ENCODE measurements around the gene BMERB1. TPM values are rescaled to one million over a fixed set of nuclear protein-coding genes. Genes with fewer than 3 reads are reported as not detected.
"Not testable (repeated sequence)": the region's sequence is repeated elsewhere in the genome, so short reads cannot be mapped to it uniquely, and the experiment has no call there.

Gene BMERB1
- total RNA-seq, 2 donors from 2014 or later, result 6.2 to 9.1 TPM

- Histone ChIP-seq H3K27ac (no peak overlapping the region), H3K4me1 (no peaks in the 10 kb centered on the region), H3K9me3 (no peaks in the 10 kb centered on the region), H3K9ac (ENCODE audit: low read depth in 2 of 2, low read length in 2 of 2) (no peak overlapping the region), H3K4me3 (no peak overlapping the region), H3K36me3 (no peaks in the 10 kb centered on the region), H3K27me3 (no peaks in the 10 kb centered on the region)
- no peak for TF ChIP-seq CTCF (IDR thresholded peaks at IDR 0.05)
- DNase-seq, result no peak
- intact Hi-C loops (cut with DNase I), result no loop called here
These were observed 12.2 kb upstream of the BMERB1 start for GRCh38 chr16:15422222-15422621.

- H3K9me3 ChIP-seq, result no peaks in the 10 kb centered on the region
- H3K36me3 ChIP-seq, result no peaks in the 10 kb centered on the region
- H3K9ac ChIP-seq (ENCODE audit: low read depth in 2 of 2, low read length in 2 of 2), result no peak overlapping the region
- no peak for TF ChIP-seq CTCF (IDR thresholded peaks at IDR 0.05)
- no peak overlapping the region for H3K27ac ChIP-seq
- H3K4me1 ChIP-seq, result no peaks in the 10 kb centered on the region
- H3K4me3 ChIP-seq, result no peak overlapping the region
- intact Hi-C loops (cut with DNase I), result no loop called here
- no peaks in the 10 kb centered on the region for H3K27me3 ChIP-seq
- no peak for DNase-seq
These were observed 8.5 kb upstream of the BMERB1 start for GRCh38 chr16:15425861-15426260.

GRCh38 chr16:15426796-15427195 lies 7.6 kb upstream of the BMERB1 start:
- Histone ChIP-seq H3K9ac (ENCODE audit: low read depth in 2 of 2, low read length in 2 of 2) (no peak overlapping the region), H3K27ac (no peak overlapping the region), H3K27me3 (no peaks in the 10 kb centered on the region), H3K4me1 (no peaks in the 10 kb centered on the region), H3K9me3 (no peaks in the 10 kb centered on the region), H3K36me3 (no peaks in the 10 kb centered on the region), H3K4me3 (no peak overlapping the region)
- no peak for TF ChIP-seq CTCF (IDR thresholded peaks at IDR 0.05)
- intact Hi-C loops (cut with DNase I), result no loop called here
- DNase-seq, result no peak

- no peak overlapping the region for H3K27ac ChIP-seq
- H3K4me3 ChIP-seq, result no peak overlapping the region
- no peaks in the 10 kb centered on the region for H3K27me3 ChIP-seq
- no peaks in the 10 kb centered on the region for H3K9me3 ChIP-seq
- H3K4me1 ChIP-seq, result no peaks in the 10 kb centered on the region
- intact Hi-C loops (cut with DNase I), result no loop called here
- no peak overlapping the region for H3K9ac ChIP-seq (ENCODE audit: low read depth in 2 of 2, low read length in 2 of 2)
- no peaks in the 10 kb centered on the region for H3K36me3 ChIP-seq
- peak; percentile 47 for TF ChIP-seq CTCF (IDR thresholded peaks at IDR 0.05)
- DNase-seq, result peak; percentile 57
These were observed 6.6 kb upstream of the BMERB1 start for GRCh38 chr16:15427648-15428239.

- H3K4me3 ChIP-seq; H3K36me3 ChIP-seq; intact Hi-C loops (cut with DNase I); H3K4me1 ChIP-seq; H3K27ac ChIP-seq; DNase-seq; H3K9ac ChIP-seq (ENCODE audit: low read depth in 2 of 2, low read length in 2 of 2); H3K9me3 ChIP-seq: not testable (repeated sequence)
- H3K27me3 ChIP-seq, result peaks cover 17% of the 10 kb centered on the region
These were observed 3.5 kb upstream of the BMERB1 start for GRCh38 chr16:15430884-15431283.

GRCh38 chr16:15434079-15434424 lies 336 bp upstream of the BMERB1 start:
- Histone ChIP-seq H3K4me3 (peak overlapping the region; percentile 41), H3K36me3 (no peaks in the 10 kb centered on the region), H3K4me1 (no peaks in the 10 kb centered on the region), H3K9ac (ENCODE audit: low read depth in 2 of 2, low read length in 2 of 2) (no peak overlapping the region), H3K27ac (no peak overlapping the region), H3K27me3 (peaks cover 17% of the 10 kb centered on the region), H3K9me3 (no peaks in the 10 kb centered on the region)
- DNase-seq, result no peak
- intact Hi-C loops (cut with DNase I), result no loop called here
- no peak for TF ChIP-seq CTCF (IDR thresholded peaks at IDR 0.05)

Data from colonic mucosa (tissue), 4 donors.